OCI-LY7 (cell line): ENCODE results near the gene MYRIP. TPM values are rescaled to one million over a fixed set of nuclear protein-coding genes. Genes with fewer than 3 reads are reported as not detected.

Source experiments
- BruUV-seq: library from RNA; stranded (reverse); fragments of 400-500 nt; replicated peaks from 2 replicates; lab custom pipeline; 2021; lab: Mats Ljungman, UMichigan
- CTCF ChIA-PET: fragments of 300-600 bp; sonication (Branson Sonifier 250); formaldehyde crosslinking; loops from one replicate; lab custom pipeline; 2022; ENCODE audit warnings: antibody characterized with exemption; ENCODE audit not compliant: unreplicated experiment; lab: Charles Lee
- POLR2A ChIA-PET: fragments of 300-600 bp; sonication (Branson Sonifier 250); formaldehyde crosslinking; loops from one replicate; lab custom pipeline; 2022; ENCODE audit warnings: antibody characterized with exemption; lab: Charles Lee
- DNase-seq: peaks from one replicate; pipeline ENCODE4 v3.0.0-alpha.2; 2015; ENCODE audit warnings: low spot score
- H2AFZ ChIP-seq: fragments of 200-600 bp; sonication (generic), shearing (Covaris generic); 2 replicates; pipeline ENCODE4 v1.6.1; 2014; ENCODE audit warnings: mild to moderate bottlenecking, antibody characterized with exemption, low read length, moderate library complexity
- H3K27ac ChIP-seq: fragments of 200-600 bp; sonication (generic); 2 replicates; pipeline ENCODE4 v1.5.1; 2014; ENCODE audit warnings: mixed run types, low read depth, mild to moderate bottlenecking, moderate library complexity, low read length, inconsistent platforms; ENCODE audit not compliant: poor library complexity, severe bottlenecking
- H3K36me3 ChIP-seq: fragments of 200-600 bp; sonication (generic); 2 replicates; pipeline ENCODE4 v1.6.1; 2014; ENCODE audit warnings: mild to moderate bottlenecking, antibody characterized with exemption, low read length, moderate library complexity, mixed read lengths; ENCODE audit not compliant: insufficient read depth
- H3K4me1 ChIP-seq: fragments of 200-600 bp; sonication (generic); 2 replicates; pipeline ENCODE4 v1.5.1; 2014; ENCODE audit warnings: mild to moderate bottlenecking, low read length; ENCODE audit not compliant: insufficient read depth, poor library complexity, severe bottlenecking
- H3K4me2 ChIP-seq: fragments of 200-600 bp; sonication (generic); 2 replicates; pipeline ENCODE4 v1.6.1; 2014; ENCODE audit warnings: mild to moderate bottlenecking, low read length
- H3K4me3 ChIP-seq: fragments of 200-600 bp; sonication (generic); 2 replicates; pipeline ENCODE4 v1.5.1; 2014; ENCODE audit warnings: mild to moderate bottlenecking, low read depth, low read length; ENCODE audit not compliant: poor library complexity, severe bottlenecking
- H3K79me2 ChIP-seq: fragments of 200-600 bp; sonication (generic); 2 replicates; pipeline ENCODE4 v1.6.1; 2016; ENCODE audit warnings: low read depth, mild to moderate bottlenecking, low read length, moderate library complexity, mixed read lengths; ENCODE audit not compliant: insufficient read depth
- H3K9me2 ChIP-seq: fragments of 200-600 bp; sonication (generic); 2 replicates; pipeline ENCODE4 v1.6.1; 2016; ENCODE audit warnings: mild to moderate bottlenecking, low read length, mixed read lengths; ENCODE audit not compliant: insufficient read depth
- H3K9me3 ChIP-seq: fragments of 200-600 bp; sonication (generic); 2 replicates; pipeline ENCODE4 v1.6.1; 2014; ENCODE audit warnings: mild to moderate bottlenecking, mixed run types, low read length, mixed read lengths
- H4K20me1 ChIP-seq: fragments of 200-600 bp; sonication (generic); 2 replicates; pipeline ENCODE4 v1.6.1; 2014; ENCODE audit warnings: mild to moderate bottlenecking, antibody characterized with exemption, low read length, moderate library complexity, mixed read lengths; ENCODE audit not compliant: insufficient read depth
- EZH2phosphoT487 ChIP-seq: fragments of 200-600 bp; sonication (generic); IDR thresholded peaks from 2 replicates; pipeline ENCODE4 v1.6.1; 2018; ENCODE audit warnings: low read depth, borderline replicate concordance, mild to moderate bottlenecking, mixed run types, antibody characterized with exemption, low read length, moderate library complexity, mixed read lengths
- intact Hi-C: fragments of 100-400 bp; cut with micrococcal nuclease; formaldehyde crosslinking; loops from one replicate; pipeline ENCODE4 v1.10.0; 2022; ENCODE audit not compliant: unreplicated experiment
- total RNA-seq, 2 experiments: library from RNA; depleted of rRNA in 1 of 2; stranded (reverse); fragments of >200 nt in 1 of 2; shearing (Covaris generic) in 1 of 2; gene quantifications; 2 replicates each; pipeline ENCODE4 v1.2.3, GENCODE V29; 2014 to 2022
- TF ChIP-seq, protein P1 (sequence below): fragments of 200-600 bp; sonication (generic); conservative IDR thresholded peaks from 2 replicates; pipeline ENCODE4 v1.5.1; 2014; ENCODE audit warnings: mild to moderate bottlenecking, antibody characterized with exemption, low read length, moderate library complexity, mixed read lengths

The MYRIP gene
- total RNA-seq, 2 experiments from 2014 or later: not detected

DNA sequence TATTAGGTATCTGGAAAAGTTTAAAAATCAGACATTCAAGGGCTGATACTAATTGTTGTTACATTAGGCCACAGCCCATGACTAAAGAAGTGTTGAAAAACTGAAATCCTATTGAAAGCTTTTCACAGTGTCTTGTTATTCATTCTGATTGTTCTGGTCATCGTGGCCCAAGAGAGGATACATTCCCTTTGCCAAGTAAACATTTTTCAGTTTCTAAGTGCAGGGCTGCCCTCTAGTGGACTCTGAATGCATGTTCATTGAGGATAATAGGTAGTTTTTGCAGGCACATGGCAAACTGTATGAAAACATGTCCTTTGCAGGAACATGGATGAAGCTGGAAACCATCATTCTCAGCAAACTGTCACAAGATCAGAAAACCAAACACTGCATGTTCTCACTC is 181.1 kb downstream of the MYRIP start:
- Histone ChIP-seq H3K4me1 (no peaks in the 10 kb centered on the region), H3K4me3 (no peak overlapping the region), H4K20me1 (no peaks in the 10 kb centered on the region), H3K4me2 (no peak overlapping the region), H3K9me3 (no peaks in the 10 kb centered on the region), H3K9me2 (no peaks in the 10 kb centered on the region), H3K36me3 (no peaks in the 10 kb centered on the region), H3K79me2 (no peaks in the 10 kb centered on the region), H2AFZ (no peak overlapping the region), H3K27ac (no peak overlapping the region)
- intact Hi-C loops: loop anchor here (10.0 kb wide), 1 partner anchor 296 kb away; no protein-coding TSS in a partner anchor
- ChIA-PET POLR2A (interaction anchor here (0.7 kb wide), 1 partner anchor 51 kb away, joined by 3 read pairs; no protein-coding TSS in a partner anchor), CTCF (no interaction called here)
- no TSS peak for BruUV-seq
- TF ChIP-seq, protein P1, sequence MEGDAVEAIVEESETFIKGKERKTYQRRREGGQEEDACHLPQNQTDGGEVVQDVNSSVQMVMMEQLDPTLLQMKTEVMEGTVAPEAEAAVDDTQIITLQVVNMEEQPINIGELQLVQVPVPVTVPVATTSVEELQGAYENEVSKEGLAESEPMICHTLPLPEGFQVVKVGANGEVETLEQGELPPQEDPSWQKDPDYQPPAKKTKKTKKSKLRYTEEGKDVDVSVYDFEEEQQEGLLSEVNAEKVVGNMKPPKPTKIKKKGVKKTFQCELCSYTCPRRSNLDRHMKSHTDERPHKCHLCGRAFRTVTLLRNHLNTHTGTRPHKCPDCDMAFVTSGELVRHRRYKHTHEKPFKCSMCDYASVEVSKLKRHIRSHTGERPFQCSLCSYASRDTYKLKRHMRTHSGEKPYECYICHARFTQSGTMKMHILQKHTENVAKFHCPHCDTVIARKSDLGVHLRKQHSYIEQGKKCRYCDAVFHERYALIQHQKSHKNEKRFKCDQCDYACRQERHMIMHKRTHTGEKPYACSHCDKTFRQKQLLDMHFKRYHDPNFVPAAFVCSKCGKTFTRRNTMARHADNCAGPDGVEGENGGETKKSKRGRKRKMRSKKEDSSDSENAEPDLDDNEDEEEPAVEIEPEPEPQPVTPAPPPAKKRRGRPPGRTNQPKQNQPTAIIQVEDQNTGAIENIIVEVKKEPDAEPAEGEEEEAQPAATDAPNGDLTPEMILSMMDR: peak; percentile 84
- no peak for TF ChIP-seq EZH2phosphoT487
- peak; percentile 56 for DNase-seq

DNA sequence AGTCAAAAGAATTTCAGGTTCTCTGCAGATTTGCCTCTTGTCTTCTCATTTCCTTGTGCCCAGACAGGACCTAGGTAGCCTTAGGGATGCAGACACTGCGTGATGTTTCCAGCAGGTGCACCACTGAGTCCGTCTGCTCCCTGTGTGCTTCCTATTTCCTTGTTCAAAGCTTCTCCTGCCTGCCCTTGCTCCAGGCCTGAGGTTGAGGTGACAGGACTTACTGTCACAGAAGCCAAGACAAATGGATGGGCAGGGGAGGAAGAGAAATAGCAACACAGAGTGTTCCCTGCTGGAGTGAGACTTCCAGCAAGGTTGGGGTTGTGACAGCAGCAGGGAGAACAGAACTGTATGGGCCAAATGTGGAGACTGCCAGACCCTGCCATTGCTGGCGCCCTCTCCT is 199.4 kb downstream of the MYRIP start:
- DNase-seq: no peak
- H3K4me1 ChIP-seq: no peaks in the 10 kb centered on the region
- H3K4me3 ChIP-seq: no peak overlapping the region
- H3K27ac ChIP-seq: no peak overlapping the region
- no peaks in the 10 kb centered on the region for H3K79me2 ChIP-seq
- no peaks in the 10 kb centered on the region for H3K9me2 ChIP-seq
- no TSS peak for BruUV-seq
- no peaks in the 10 kb centered on the region for H3K36me3 ChIP-seq
- no peak overlapping the region for H2AFZ ChIP-seq
- H4K20me1 ChIP-seq: no peaks in the 10 kb centered on the region
- POLR2A ChIA-PET: interaction anchor here (0.7 kb wide), 1 partner anchor 18 kb away, joined by 4 read pairs; no protein-coding TSS in a partner anchor
- H3K4me2 ChIP-seq: no peak overlapping the region
- TF ChIP-seq, protein P1: no peak
- no peak for TF ChIP-seq EZH2phosphoT487
- intact Hi-C loops: no loop called here
- H3K9me3 ChIP-seq: no peaks in the 10 kb centered on the region
- CTCF ChIA-PET: no interaction called here

- BruUV-seq: no TSS peak
- no peak overlapping the region for H2AFZ ChIP-seq
- intact Hi-C loops: loop anchor here (5.0 kb wide), 1 partner anchor 167 kb away; no protein-coding TSS in a partner anchor
- no peak overlapping the region for H3K27ac ChIP-seq
- H4K20me1 ChIP-seq: no peaks in the 10 kb centered on the region
- DNase-seq: no peak
- POLR2A ChIA-PET: no interaction called here
- H3K4me2 ChIP-seq: no peak overlapping the region
- H3K79me2 ChIP-seq: no peaks in the 10 kb centered on the region
- no peaks in the 10 kb centered on the region for H3K4me1 ChIP-seq
- H3K36me3 ChIP-seq: no peaks in the 10 kb centered on the region
- no peaks in the 10 kb centered on the region for H3K9me3 ChIP-seq
- CTCF ChIA-PET: no interaction called here
- TF ChIP-seq, protein P1: no peak
- TF ChIP-seq EZH2phosphoT487: no peak
- H3K9me2 ChIP-seq: no peaks in the 10 kb centered on the region
- H3K4me3 ChIP-seq: no peak overlapping the region
These were observed 200.6 kb downstream of the MYRIP start for GRCh38 chr3:40009991-40010390.
